Gastroesophageal sphincter (tissue), 4 donors: ENCODE measurements around the gene ENTREP3. TPM values are rescaled to one million over a fixed set of nuclear protein-coding genes. Genes with fewer than 3 reads are reported as not detected.
A peak's percentile ranks its signal among the peaks of the same experiment; 100 is the strongest.
"Not testable (repeated sequence)": the region's sequence is repeated elsewhere in the genome, so short reads cannot be mapped to it uniquely, and the experiment has no call there.

Source experiments
- ATAC-seq: fragments of 150-250 bp; one replicate; pipeline ENCODE4 v1.9.1; 2016; ENCODE audit warnings: mild to moderate bottlenecking, moderate library complexity
- H3K27ac ChIP-seq, 4 donors: fragments of 200-600 bp; sonication (generic) in 3 of 4; 1 replicate in 3 of 4; 2 replicates in 1 of 4; pipeline ENCODE4 v1.5.1; 2016 to 2019
- H3K27me3 ChIP-seq: fragments of 200-600 bp; sonication (generic); one replicate; pipeline ENCODE4 v1.5.1; 2019
- H3K36me3 ChIP-seq, 2 donors: fragments of 200-600 bp; sonication (generic); one replicate each; pipeline ENCODE4 v1.5.1; 2019; ENCODE audit warnings: control low read depth in 1 of 2
- H3K4me1 ChIP-seq, 3 donors: fragments of 200-600 bp; sonication (generic); 1 replicate in 2 of 3; 2 replicates in 1 of 3; pipeline ENCODE4 v1.5.1; 2016 to 2019; ENCODE audit warnings: control low read depth in 2 of 3
- H3K4me3 ChIP-seq, 2 donors: fragments of 200-600 bp; sonication (generic); one replicate each; pipeline ENCODE4 v1.5.1; 2019; ENCODE audit warnings: mild to moderate bottlenecking in 1 of 2, moderate library complexity in 1 of 2
- H3K9me3 ChIP-seq, 3 donors: fragments of 200-600 bp; sonication (generic); one replicate each; pipeline ENCODE4 v1.5.1; 2017 to 2019; ENCODE audit warnings: control low read depth in 2 of 3
- CTCF ChIP-seq, 4 experiments: fragments of 200-600 bp in 2 of 4; fragments of 450-650 bp in 2 of 4; sonication (generic) in 1 of 4; IDR thresholded peaks; one replicate each; pipeline ENCODE4 v1.5.1; 2017 to 2019; ENCODE audit warnings: antibody characterized with exemption in 4 of 4, mild to moderate bottlenecking in 2 of 4, moderate library complexity in 2 of 4
- EP300 ChIP-seq: sonication (generic); formaldehyde crosslinking; IDR thresholded peaks from one replicate; pipeline ENCODE4 v1.6.1; 2017; ENCODE audit warnings: antibody characterized with exemption, mild to moderate bottlenecking
- POLR2A ChIP-seq, 2 donors: fragments of 450-650 bp; IDR thresholded peaks; one replicate each; pipeline ENCODE4 v1.6.1; 2017; ENCODE audit warnings: antibody characterized with exemption in 2 of 2, mild to moderate bottlenecking in 2 of 2, moderate library complexity in 1 of 2
- POLR2AphosphoS5 ChIP-seq: sonication (generic); formaldehyde crosslinking; IDR thresholded peaks from one replicate; pipeline ENCODE4 v1.6.1; 2017; ENCODE audit warnings: antibody characterized with exemption
- WGBS, 2 donors: methylation state at CpG; one replicate each; pipeline ENCODE4 v1.1.5; 2018; ENCODE audit warnings: low coverage in 1 of 2; 5-methylcytosine and 5-hydroxymethylcytosine counted together
- total RNA-seq, 4 donors: library from RNA; depleted of rRNA; stranded (reverse); fragments of >200 nt; gene quantifications; one replicate each; pipeline ENCODE4 v1.1.0, GENCODE V29; 2016

The ENTREP3 gene
- total RNA-seq, 4 donors from 2014 or later, result 11.4 to 35.3 (median 22.1) TPM

- H3K36me3 ChIP-seq, result peaks cover 0 to 28% of the 10 kb centered on the region in 2 donors
- no peak for ATAC-seq
- TF ChIP-seq CTCF (IDR thresholded peaks at IDR 0.05) (no peak), POLR2AphosphoS5 (no peak), POLR2A (IDR thresholded peaks at IDR 0.05) (no peak), EP300 (no peak)
- H3K27ac ChIP-seq, result peak overlapping the region in 2 of 4 donors; percentile 88 to 96
- H3K4me1 ChIP-seq, result peaks cover 0 to 58% (median 24%) of the 10 kb centered on the region in 3 donors
- no peaks in the 10 kb centered on the region for H3K27me3 ChIP-seq
- no peak overlapping the region for H3K4me3 ChIP-seq
- no peaks in the 10 kb centered on the region for H3K9me3 ChIP-seq
- 67% methylated on average over 2 to 3 of the region's 5 CpGs for WGBS, 2 donors
Measured at GRCh38 chr1:155253208-155253607, 2.1 kb downstream of the ENTREP3 start.

GRCh38 chr1:155251566-155251965, 3.7 kb downstream of the ENTREP3 start:
- TF ChIP-seq EP300 (no peak), POLR2A (IDR thresholded peaks at IDR 0.05) (no peak), POLR2AphosphoS5 (no peak), CTCF (IDR thresholded peaks at IDR 0.05) (no peak)
- no peak for ATAC-seq
- Histone ChIP-seq H3K4me1 (peaks cover 0 to 54% (median 24%) of the 10 kb centered on the region in 3 donors), H3K9me3 (no peaks in the 10 kb centered on the region), H3K27me3 (no peaks in the 10 kb centered on the region), H3K27ac (peak overlapping the region in 3 of 4 donors; percentile 11 to 70 (median 45)), H3K36me3 (peaks cover 0 to 26% of the 10 kb centered on the region in 2 donors), H3K4me3 (no peak overlapping the region)
- WGBS, 2 donors, result 40 to 58% methylated on average over 1 to 2 of the region's 7 CpGs

- peak overlapping the region in 1 of 2 donors; percentile 39 for H3K4me3 ChIP-seq
Measured at GRCh38 chr1:155250633-155251449, 4.4 kb downstream of the ENTREP3 start.

GRCh38 chr1:155250246-155250632, 5.0 kb downstream of the ENTREP3 start:
- Histone ChIP-seq H3K27ac (peak overlapping the region in 3 of 4 donors; percentile 45 to 70 (median 68)), H3K36me3 (peaks cover 0 to 24% of the 10 kb centered on the region in 2 donors), H3K27me3 (no peaks in the 10 kb centered on the region), H3K9me3 (no peaks in the 10 kb centered on the region), H3K4me3 (peak overlapping the region in 1 of 2 donors; percentile 39), H3K4me1 (peaks cover 0 to 49% (median 24%) of the 10 kb centered on the region in 3 donors)
- ATAC-seq, result no peak
- no CpG with 5 or more reads among the region's 28 CpGs for WGBS, 2 donors
- TF ChIP-seq EP300, result no peak

More at GRCh38 chr1:155250633-155251449, 4.4 kb downstream of the ENTREP3 start:
- 35% methylated on average over 4 of the region's 23 CpGs; no CpG with 5 or more reads in 1 of the 2 donors for WGBS, 2 donors
- H3K4me1 ChIP-seq, result peaks cover 0 to 46% (median 24%) of the 10 kb centered on the region in 3 donors
- peak overlapping the region in 3 of 4 donors; percentile 45 to 70 (median 68) for H3K27ac ChIP-seq
- no peak for TF ChIP-seq EP300
- TF ChIP-seq POLR2A (IDR thresholded peaks at IDR 0.05), result no peak
- TF ChIP-seq POLR2AphosphoS5, result peak; percentile 35
- TF ChIP-seq CTCF (IDR thresholded peaks at IDR 0.05), result peak in 3 of 4 experiments; percentile 99 to 100 (median 99)
- no peaks in the 10 kb centered on the region for H3K27me3 ChIP-seq
- peak; percentile 76 for ATAC-seq
- no peaks in the 10 kb centered on the region for H3K9me3 ChIP-seq
- peaks cover 0 to 24% of the 10 kb centered on the region in 2 donors for H3K36me3 ChIP-seq

- peaks cover 0 to 46% (median 19%) of the 10 kb centered on the region in 3 donors for H3K4me1 ChIP-seq
- H3K4me3 ChIP-seq, result no peak overlapping the region
- no peak for TF ChIP-seq POLR2A (IDR thresholded peaks at IDR 0.05)
- no peak for TF ChIP-seq POLR2AphosphoS5
- no peak for TF ChIP-seq CTCF (IDR thresholded peaks at IDR 0.05)
- TF ChIP-seq EP300, result no peak
- H3K36me3 ChIP-seq, result peaks cover 0 to 24% of the 10 kb centered on the region in 2 donors
- no peaks in the 10 kb centered on the region for H3K27me3 ChIP-seq
- H3K9me3 ChIP-seq, result no peaks in the 10 kb centered on the region
- no peak for ATAC-seq
- no peak overlapping the region for H3K27ac ChIP-seq
- 80 to 100% methylated on average over 1 to 9 of the region's 26 CpGs for WGBS, 2 donors
Measured at GRCh38 chr1:155247667-155248553, 7.4 kb downstream of the ENTREP3 start.

- not testable (repeated sequence) for H3K27ac ChIP-seq, ATAC-seq, H3K4me3 ChIP-seq, H3K27me3 ChIP-seq, H3K9me3 ChIP-seq
- H3K36me3 ChIP-seq, result peaks cover 0 to 24% of the 10 kb centered on the region in 2 donors
- peaks cover 0 to 51% (median 22%) of the 10 kb centered on the region in 3 donors for H3K4me1 ChIP-seq
- 100% methylated on average over 1 of the region's 3 CpGs; no CpG with 5 or more reads in 1 of the 2 donors for WGBS, 2 donors
Measured at GRCh38 chr1:155246796-155247195, 8.5 kb downstream of the ENTREP3 start.
